ENCODE measurements around the gene ODF2L.

The ODF2L gene

GRCh38 chr1:86318436-86318835 is 77.7 kb downstream of the ODF2L start:
- DNase-seq (ENCODE audit: low read depth, low spot score), result no peak

- no peak for DNase-seq (ENCODE audit: low read depth, low spot score)
Measured at GRCh38 chr1:86317926-86318325, 78.2 kb downstream of the ODF2L start.

GRCh38 chr1:86305731-86306130 is 90.4 kb downstream of the ODF2L start:
- DNase-seq (ENCODE audit: low read depth, low spot score), result no peak

GRCh38 chr1:86303041-86303690 is 93.0 kb downstream of the ODF2L start:
- DNase-seq (ENCODE audit: low read depth, low spot score), result no peak

Measured in astrocyte of the hippocampus (primary cell).